Gastrocnemius medialis (tissue), 4 donors: ENCODE data around the gene HK2. TPM values are rescaled to one million over a fixed set of nuclear protein-coding genes. Genes with fewer than 3 reads are reported as not detected.

ENCODE experiments used
- ATAC-seq, 2 donors: fragments of 150-250 bp; one replicate each; pipeline ENCODE4 v1.9.1; 2016
- DNase-seq, 2 donors: peaks; one replicate each; pipeline ENCODE4 v3.0.0-alpha.2; 2019
- H3K27ac ChIP-seq, 4 donors: fragments of 200-600 bp; sonication (generic); 1 replicate in 1 of 4; 2 replicates in 3 of 4; pipeline ENCODE4 v1.5.1; 2016 to 2018; ENCODE audit warnings: mild to moderate bottlenecking in 2 of 4, moderate library complexity in 1 of 4
- H3K27me3 ChIP-seq, 3 donors: fragments of 200-600 bp; sonication (generic) in 2 of 3; 1 replicate in 1 of 3; 2 replicates in 2 of 3; pipeline versions ENCODE4 v1.5.1 to v1.6.0; 2016 to 2019; ENCODE audit warnings: mild to moderate bottlenecking in 1 of 3, moderate library complexity in 1 of 3
- H3K36me3 ChIP-seq, 2 donors: fragments of 200-600 bp; sonication (generic) in 1 of 2; one replicate each; pipeline ENCODE4 v1.5.1; 2017 to 2018
- H3K4me1 ChIP-seq, 2 donors: fragments of 200-600 bp; sonication (generic) in 1 of 2; one replicate each; pipeline ENCODE4 v1.5.1; 2016 to 2017; ENCODE audit warnings: mild to moderate bottlenecking in 2 of 2
- H3K4me3 ChIP-seq, 4 donors: fragments of 200-600 bp; sonication (generic) in 3 of 4; 1 replicate in 1 of 4; 2 replicates in 3 of 4; pipeline ENCODE4 v1.5.1; 2016 to 2019; ENCODE audit warnings: mild to moderate bottlenecking in 2 of 4
- H3K9me3 ChIP-seq, 3 donors: fragments of 200-600 bp; sonication (generic) in 2 of 3; 1 replicate in 1 of 3; 2 replicates in 2 of 3; pipeline ENCODE4 v1.5.1; 2016 to 2019
- POLR2A ChIP-seq, 2 donors: fragments of 450-650 bp; IDR thresholded peaks; one replicate each; pipeline ENCODE4 v1.6.1; 2017; ENCODE audit warnings: antibody characterized with exemption in 2 of 2, mild to moderate bottlenecking in 2 of 2, moderate library complexity in 2 of 2
- in situ Hi-C, 4 donors: fragments of 200-750 bp; cut with MboI; loops; one replicate each; pipeline versions ENCODE4 v1.15.0 to v1.8.0; 2017; ENCODE audit warnings: low sequenced_read_pairs in 4 of 4
- intact Hi-C: fragments of 100-400 bp; cut with DNase I; formaldehyde crosslinking; loops from one replicate; pipeline ENCODE4 v1.15.1; 2023; ENCODE audit warnings: low total_unique reads
- total RNA-seq, 4 donors: library from RNA; depleted of rRNA; stranded (reverse); fragments of >200 nt; gene quantifications; one replicate each; pipeline versions ENCODE4 v1.1.0 to v1.2.3, GENCODE V29; 2016
- TF ChIP-seq, protein P1 (sequence below), 5 experiments: fragments of 450-650 bp in 3 of 5; fragments of 200-600 bp in 2 of 5; sonication (generic) in 2 of 5; IDR thresholded peaks in 4 of 5; conservative IDR thresholded peaks in 1 of 5; 1 replicate in 4 of 5; 2 replicates in 1 of 5; pipeline ENCODE4 v1.5.1; 2016 to 2019; ENCODE audit warnings: antibody characterized with exemption in 5 of 5, mild to moderate bottlenecking in 3 of 5, moderate library complexity in 3 of 5

HK2 gene
- total RNA-seq, 4 donors from 2014 or later: 18.1 to 57.6 (median 42.1) TPM

DNA sequence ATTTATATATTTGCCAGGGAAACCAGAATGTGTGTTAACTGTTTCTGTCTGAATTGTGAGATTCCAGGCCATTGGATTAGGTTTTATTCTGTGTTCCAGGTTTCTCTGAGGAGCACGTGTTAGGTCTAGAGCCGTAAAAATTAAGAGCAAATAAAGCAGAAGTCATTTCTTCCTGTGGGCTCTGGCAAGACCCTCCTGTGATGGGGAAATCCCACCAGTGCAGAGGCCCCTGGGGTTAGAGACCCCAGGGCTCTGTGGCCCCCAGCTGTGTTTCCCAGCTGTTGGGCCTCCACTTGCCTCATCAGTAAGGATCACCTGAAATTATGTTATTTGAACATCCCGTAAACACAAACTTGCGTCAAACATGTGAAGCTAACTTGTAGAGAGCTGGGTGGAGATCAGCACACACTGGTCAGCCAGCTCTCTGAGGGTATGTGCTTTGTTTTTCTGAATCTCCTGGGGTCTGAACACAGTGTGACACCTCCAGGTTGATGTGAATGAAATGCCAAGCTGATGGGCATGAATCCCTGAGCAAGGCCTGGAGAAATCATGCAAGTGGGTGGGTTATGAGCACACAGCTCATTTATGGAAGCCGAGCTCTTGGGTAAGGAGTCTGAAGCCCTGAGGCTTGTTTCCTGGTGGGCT is 50.3 kb downstream of the HK2 start:
- in situ Hi-C loops (no loop called here), intact Hi-C loops (no loop called here)
- no peak for DNase-seq
- Histone ChIP-seq H3K36me3 (peaks cover 0 to 99% of the 10 kb centered on the region in 2 donors), H3K4me1 (no peaks in the 10 kb centered on the region), H3K27ac (no peak overlapping the region), H3K4me3 (no peak overlapping the region), H3K9me3 (no peaks in the 10 kb centered on the region), H3K27me3 (no peaks in the 10 kb centered on the region)
- no peak for ATAC-seq
- TF ChIP-seq, protein P1, sequence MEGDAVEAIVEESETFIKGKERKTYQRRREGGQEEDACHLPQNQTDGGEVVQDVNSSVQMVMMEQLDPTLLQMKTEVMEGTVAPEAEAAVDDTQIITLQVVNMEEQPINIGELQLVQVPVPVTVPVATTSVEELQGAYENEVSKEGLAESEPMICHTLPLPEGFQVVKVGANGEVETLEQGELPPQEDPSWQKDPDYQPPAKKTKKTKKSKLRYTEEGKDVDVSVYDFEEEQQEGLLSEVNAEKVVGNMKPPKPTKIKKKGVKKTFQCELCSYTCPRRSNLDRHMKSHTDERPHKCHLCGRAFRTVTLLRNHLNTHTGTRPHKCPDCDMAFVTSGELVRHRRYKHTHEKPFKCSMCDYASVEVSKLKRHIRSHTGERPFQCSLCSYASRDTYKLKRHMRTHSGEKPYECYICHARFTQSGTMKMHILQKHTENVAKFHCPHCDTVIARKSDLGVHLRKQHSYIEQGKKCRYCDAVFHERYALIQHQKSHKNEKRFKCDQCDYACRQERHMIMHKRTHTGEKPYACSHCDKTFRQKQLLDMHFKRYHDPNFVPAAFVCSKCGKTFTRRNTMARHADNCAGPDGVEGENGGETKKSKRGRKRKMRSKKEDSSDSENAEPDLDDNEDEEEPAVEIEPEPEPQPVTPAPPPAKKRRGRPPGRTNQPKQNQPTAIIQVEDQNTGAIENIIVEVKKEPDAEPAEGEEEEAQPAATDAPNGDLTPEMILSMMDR (IDR thresholded peaks at IDR 0.05 in 4 of 5, conservative IDR thresholded peaks at IDR 0.05 in 1 of 5): no peak
- no peak for TF ChIP-seq POLR2A (IDR thresholded peaks at IDR 0.05)

GRCh38 chr2:74884866-74885265 is 50.9 kb downstream of the HK2 start:
- in situ Hi-C loops (no loop called here), intact Hi-C loops (no loop called here)
- Histone ChIP-seq H3K4me3 (no peak overlapping the region), H3K36me3 (peaks cover 0 to 99% of the 10 kb centered on the region in 2 donors), H3K27me3 (no peaks in the 10 kb centered on the region), H3K27ac (no peak overlapping the region), H3K9me3 (no peaks in the 10 kb centered on the region), H3K4me1 (no peaks in the 10 kb centered on the region)
- ATAC-seq: no peak
- DNase-seq: no peak
- TF ChIP-seq POLR2A (IDR thresholded peaks at IDR 0.05): no peak
- TF ChIP-seq, protein P1 (IDR thresholded peaks at IDR 0.05 in 4 of 5, conservative IDR thresholded peaks at IDR 0.05 in 1 of 5): no peak

DNA sequence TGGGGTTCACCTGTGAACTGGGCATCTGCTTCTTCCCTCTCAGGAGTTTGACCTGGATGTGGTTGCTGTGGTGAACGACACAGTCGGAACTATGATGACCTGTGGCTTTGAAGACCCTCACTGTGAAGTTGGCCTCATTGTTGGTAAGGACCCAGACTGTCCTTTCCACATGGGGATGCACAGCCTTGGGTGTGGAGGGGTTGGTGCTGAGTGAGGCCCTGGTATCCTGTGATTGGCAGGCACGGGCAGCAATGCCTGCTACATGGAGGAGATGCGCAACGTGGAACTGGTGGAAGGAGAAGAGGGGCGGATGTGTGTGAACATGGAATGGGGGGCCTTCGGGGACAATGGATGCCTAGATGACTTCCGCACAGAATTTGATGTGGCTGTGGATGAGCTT is 52.3 kb downstream of the HK2 start:
- TF ChIP-seq POLR2A (IDR thresholded peaks at IDR 0.05): no peak
- TF ChIP-seq, protein P1 (IDR thresholded peaks at IDR 0.05 in 4 of 5, conservative IDR thresholded peaks at IDR 0.05 in 1 of 5): no peak
- Histone ChIP-seq H3K9me3 (no peaks in the 10 kb centered on the region), H3K36me3 (peaks cover 0 to 99% of the 10 kb centered on the region in 2 donors), H3K27me3 (no peaks in the 10 kb centered on the region), H3K4me1 (no peaks in the 10 kb centered on the region), H3K27ac (no peak overlapping the region), H3K4me3 (no peak overlapping the region)
- no peak for ATAC-seq
- DNase-seq: no peak
- in situ Hi-C loops: no loop called here
- intact Hi-C loops: no loop called here

- DNase-seq: no peak
- no peaks in the 10 kb centered on the region for H3K9me3 ChIP-seq
- in situ Hi-C loops (no loop called here), intact Hi-C loops (no loop called here)
- peaks cover 0 to 99% of the 10 kb centered on the region in 2 donors for H3K36me3 ChIP-seq
- no peaks in the 10 kb centered on the region for H3K27me3 ChIP-seq
- H3K4me3 ChIP-seq: no peak overlapping the region
- TF ChIP-seq POLR2A (IDR thresholded peaks at IDR 0.05): no peak
- TF ChIP-seq, protein P1 (IDR thresholded peaks at IDR 0.05 in 4 of 5, conservative IDR thresholded peaks at IDR 0.05 in 1 of 5): no peak
- ATAC-seq: no peak
- H3K4me1 ChIP-seq: no peaks in the 10 kb centered on the region
- no peak overlapping the region for H3K27ac ChIP-seq
These were observed 52.9 kb downstream of the HK2 start for GRCh38 chr2:74886811-74887210.
